AG09309 (cell line): ENCODE data around the gene STIM1.

Experiments
- DNase-seq: peaks from one replicate; pipeline ENCODE4 v3.0.0-alpha.2; 2010; ENCODE audit warnings: low read depth
- H3K4me3 ChIP-seq: 2 replicates; pipeline ENCODE4 v1.5.1; 2011; ENCODE audit warnings: mild to moderate bottlenecking, low read depth, low read length, moderate library complexity; ENCODE audit not compliant: control insufficient read depth
- CTCF ChIP-seq: IDR thresholded peaks from 2 replicates; pipeline ENCODE4 v1.5.1; 2011; ENCODE audit warnings: mild to moderate bottlenecking, low read depth, low read length, inconsistent platforms; ENCODE audit not compliant: insufficient read depth, control insufficient read depth; ENCODE audit errors: missing control alignments

STIM1 gene

GRCh38 chr11:3956748-3957147, 101.3 kb downstream of the STIM1 start:
- no peak overlapping the region for H3K4me3 ChIP-seq
- DNase-seq: no peak
- TF ChIP-seq CTCF: no peak

- no peak overlapping the region for H3K4me3 ChIP-seq
- DNase-seq: no peak
- TF ChIP-seq CTCF: no peak
These were observed 102.0 kb downstream of the STIM1 start for GRCh38 chr11:3957437-3957836.

GRCh38 chr11:3958281-3958680, 102.8 kb downstream of the STIM1 start:
- no peak for TF ChIP-seq CTCF
- H3K4me3 ChIP-seq: no peak overlapping the region
- DNase-seq: no peak

GRCh38 chr11:3959015-3959902, 103.8 kb downstream of the STIM1 start:
- peak; percentile 64 for DNase-seq
- TF ChIP-seq CTCF: no peak
- no peak overlapping the region for H3K4me3 ChIP-seq

GRCh38 chr11:3959903-3960265, 104.4 kb downstream of the STIM1 start:
- TF ChIP-seq CTCF: no peak
- no peak overlapping the region for H3K4me3 ChIP-seq
- DNase-seq: no peak

- TF ChIP-seq CTCF: no peak
- DNase-seq: no peak
- no peak overlapping the region for H3K4me3 ChIP-seq
These were observed 107.0 kb downstream of the STIM1 start for GRCh38 chr11:3962406-3962840.

GRCh38 chr11:3964056-3964455, 108.6 kb downstream of the STIM1 start:
- DNase-seq: no peak

More at GRCh38 chr11:3964056-3964455, 108.6 kb downstream of the STIM1 start:
- no peak for TF ChIP-seq CTCF
- H3K4me3 ChIP-seq: no peak overlapping the region
